Articular chondrocyte of knee joint (primary cell): ENCODE data around the gene FAM135A. TPM values are rescaled to one million over a fixed set of nuclear protein-coding genes. Genes with fewer than 3 reads are reported as not detected.

Source experiments
- small RNA-seq: library from RNA; depleted of rRNA; stranded (forward); fragments of <200 nt; gene quantifications from one replicate; pipeline ENCODE3, GENCODE V24; 2012
- total RNA-seq: library from RNA; depleted of rRNA; stranded (reverse); fragments of >200 nt; gene quantifications from 2 replicates; pipeline ENCODE4 v1.2.3, GENCODE V29; 2012

FAM135A gene
- total RNA-seq: 21.2 and 24.3 TPM in 2 replicates

DNA sequence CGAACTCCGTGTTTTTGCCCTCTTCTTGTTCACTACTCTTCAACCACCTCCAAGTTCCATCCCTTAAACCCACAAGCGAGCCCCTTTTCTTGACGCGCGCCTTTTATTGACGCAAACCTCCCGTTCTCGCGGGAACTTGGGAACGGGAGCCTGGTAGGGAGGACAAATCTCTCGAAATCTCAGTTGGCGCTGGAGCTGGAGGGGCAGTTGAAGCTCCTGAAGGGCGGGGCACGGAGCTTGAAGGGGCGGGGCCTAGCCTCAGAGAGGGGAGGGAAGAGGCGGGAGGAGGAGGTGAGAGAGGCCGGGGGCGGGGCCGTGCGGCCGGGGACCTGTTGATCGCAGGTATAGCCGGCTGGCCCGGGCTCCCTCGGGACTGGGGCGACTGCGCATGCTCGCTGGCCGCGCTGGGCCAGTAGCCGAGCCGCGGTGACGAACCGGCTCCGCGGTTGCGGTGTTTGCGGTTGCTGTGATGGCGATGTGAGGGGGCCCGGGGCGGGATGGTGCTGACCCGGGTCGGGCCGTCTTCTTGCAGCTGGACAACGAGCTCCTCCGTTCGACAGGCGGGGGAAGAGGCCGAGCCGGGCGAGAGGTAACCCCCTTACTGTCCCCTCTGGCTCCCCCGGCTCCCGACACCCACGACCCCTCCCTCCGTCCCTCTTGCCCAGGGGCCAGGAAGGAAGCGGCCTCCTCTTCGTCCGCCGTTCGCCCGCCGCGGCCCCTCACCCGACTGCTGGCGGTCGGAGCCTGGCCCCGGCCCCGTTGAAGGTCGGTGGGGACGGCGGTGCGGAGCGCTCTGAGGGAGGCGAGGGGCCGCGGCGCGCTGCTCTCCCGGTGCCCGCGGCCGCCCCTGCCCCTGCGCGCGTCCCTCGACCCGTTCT, at the start of gene FAM135A:
Gene FAM135A, plus strand, starts transcription at position 395 of the 878 bp plus-strand sequence. CDS start 14,835 bp downstream, outside the sequence.

GRCh38 chr6:70566751-70567382, 153.6 kb downstream of the FAM135A start, which contains the start of gene SDHAF4:
Gene SDHAF4, plus strand, starts transcription at chr6:70566930. Its CDS starts 11 bp downstream, at chr6:70566941.

Small RNAs within 50 kb of the gene (small RNA-seq; reads per million reads assigned to genes)
- not detected for gene RNU7-48P

Other genes with a start within 250 kb of the FAM135A start
- under 0.01 TPM in 2 replicates for gene COL9A1, start 110.4 kb upstream of the FAM135A start, total RNA-seq
- gene SDHAF4, start 153.4 kb downstream of the FAM135A start, total RNA-seq: 7.5 and 9.3 TPM in 2 replicates